GM19351 (cell line): ENCODE data around the gene BDKRB1.

ENCODE experiments used
- ATAC-seq: cut with Tn5 transposase; IDR thresholded peaks from one replicate; pipeline ENCODE4 v1.9.1; 2021; ENCODE audit warnings: mild to moderate bottlenecking, moderate library complexity; ENCODE audit not compliant: unreplicated experiment

The BDKRB1 gene

DNA sequence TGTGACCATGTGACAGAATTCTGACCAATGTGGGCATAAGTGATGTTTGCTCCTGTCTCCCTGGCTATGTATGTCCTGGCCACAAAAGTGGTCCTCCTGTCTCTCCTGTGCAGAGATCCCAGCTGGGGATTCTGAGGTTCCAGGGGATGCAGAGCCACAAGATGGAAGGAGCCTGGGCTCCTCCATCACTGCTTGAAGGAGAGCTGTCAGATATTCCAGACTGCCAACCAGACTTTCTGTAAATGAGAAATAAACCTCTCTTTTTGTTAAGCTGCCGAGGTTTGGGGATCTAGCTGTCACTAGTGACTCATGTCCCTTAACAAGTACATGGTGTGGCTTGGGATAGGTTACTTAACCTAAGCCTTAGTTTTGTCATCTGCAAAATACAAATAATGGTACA, 21.9 kb downstream of the BDKRB1 start:
- no peak for ATAC-seq

DNA sequence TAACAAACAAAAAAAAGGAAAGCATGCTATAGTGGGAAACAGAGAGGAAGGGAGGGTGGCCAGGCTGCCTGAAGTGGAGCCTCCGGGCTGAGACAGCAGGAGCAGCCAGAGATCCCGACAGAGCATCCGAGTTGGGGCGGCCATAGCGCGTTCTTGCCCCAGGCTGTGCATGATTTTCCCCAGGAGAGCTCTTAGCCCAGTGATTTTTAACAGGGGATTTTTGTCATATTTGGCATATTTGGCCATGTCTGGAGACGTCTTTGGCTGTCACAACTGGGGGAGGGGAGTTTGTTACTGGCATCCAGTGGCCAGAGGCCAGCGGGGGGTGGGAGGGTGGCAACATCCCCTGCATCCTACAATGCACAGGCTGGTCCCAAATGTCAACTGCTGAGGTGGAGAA, 23.6 kb downstream of the BDKRB1 start:
- ATAC-seq: no peak

- no peak for ATAC-seq
Measured at GRCh38 chr14:96280104-96280503, 24.1 kb downstream of the BDKRB1 start.

- ATAC-seq: no peak
Measured at GRCh38 chr14:96281486-96281885, 25.5 kb downstream of the BDKRB1 start.

DNA sequence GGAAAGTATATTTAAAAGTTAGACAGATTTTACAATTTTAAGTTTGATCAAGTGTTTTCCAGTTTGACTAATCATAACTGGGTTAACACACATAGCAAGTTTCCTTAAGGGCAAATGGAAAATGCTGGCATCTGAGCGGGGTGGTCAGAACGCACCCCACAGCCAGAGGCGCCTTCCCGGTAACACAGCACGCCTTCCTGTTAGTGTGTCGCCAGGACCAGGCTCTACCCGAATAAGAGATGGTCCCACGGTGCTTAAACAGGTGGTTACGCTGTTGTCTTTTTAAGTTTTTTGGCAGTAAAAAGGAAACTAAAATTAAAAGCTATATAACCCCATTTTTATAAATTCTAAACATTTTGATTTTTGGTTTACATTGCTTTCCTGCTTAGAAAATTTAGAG, 28.0 kb downstream of the BDKRB1 start:
- no peak for ATAC-seq

GRCh38 chr14:96284430-96284829, 28.4 kb downstream of the BDKRB1 start:
- ATAC-seq: no peak

- ATAC-seq: no peak
Measured at GRCh38 chr14:96285667-96286066, 29.7 kb downstream of the BDKRB1 start.

GRCh38 chr14:96286251-96286650, 30.2 kb downstream of the BDKRB1 start:
- no peak for ATAC-seq

DNA sequence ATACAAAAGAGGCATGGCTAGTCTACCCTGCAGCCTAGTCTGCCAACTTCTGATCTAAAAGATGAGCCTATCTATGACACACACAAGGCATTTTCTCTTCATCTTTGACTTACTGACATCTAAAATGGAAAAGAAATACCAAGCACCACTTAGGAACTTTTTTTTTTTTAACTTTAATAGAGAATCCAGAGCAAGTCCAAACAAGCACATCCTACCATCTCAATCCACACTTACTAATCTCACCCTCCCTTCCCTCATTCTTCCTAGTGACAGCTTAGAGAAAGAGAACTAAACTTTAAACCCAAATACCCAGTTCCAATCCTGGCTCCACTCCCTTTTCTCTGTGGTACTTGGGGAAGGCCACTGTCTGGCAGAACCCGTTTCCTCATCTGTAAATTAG, 31.8 kb downstream of the BDKRB1 start:
- ATAC-seq: no peak

GRCh38 chr14:96294246-96294645, 38.2 kb downstream of the BDKRB1 start:
- ATAC-seq: no peak

- no peak for ATAC-seq
Measured at GRCh38 chr14:96297000-96297399, 41.0 kb downstream of the BDKRB1 start.

DNA sequence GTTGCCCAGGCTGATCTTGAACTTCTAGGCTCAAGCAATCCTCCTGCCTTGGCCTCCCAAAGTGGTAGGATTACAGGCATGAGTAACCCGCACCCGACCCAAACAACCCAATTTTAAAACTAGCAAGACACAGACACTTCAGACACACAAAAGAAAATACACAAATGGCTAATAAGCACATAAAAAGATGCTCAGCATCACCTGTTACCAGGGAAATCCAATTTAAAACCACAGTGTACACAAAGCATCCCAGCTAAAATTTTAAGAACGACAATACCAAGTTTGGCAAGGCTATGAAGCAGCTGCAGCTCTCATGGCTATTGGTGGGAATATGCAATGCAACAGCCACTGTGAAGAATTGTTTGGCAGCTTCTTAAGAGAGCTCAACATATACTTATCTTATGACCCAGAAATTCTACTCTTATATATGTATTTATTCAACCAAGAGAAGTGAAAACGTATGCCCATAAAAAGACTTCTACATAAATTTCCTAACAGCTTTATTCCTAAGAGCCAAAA, 42.0 kb downstream of the BDKRB1 start:
- ATAC-seq: no peak

DNA sequence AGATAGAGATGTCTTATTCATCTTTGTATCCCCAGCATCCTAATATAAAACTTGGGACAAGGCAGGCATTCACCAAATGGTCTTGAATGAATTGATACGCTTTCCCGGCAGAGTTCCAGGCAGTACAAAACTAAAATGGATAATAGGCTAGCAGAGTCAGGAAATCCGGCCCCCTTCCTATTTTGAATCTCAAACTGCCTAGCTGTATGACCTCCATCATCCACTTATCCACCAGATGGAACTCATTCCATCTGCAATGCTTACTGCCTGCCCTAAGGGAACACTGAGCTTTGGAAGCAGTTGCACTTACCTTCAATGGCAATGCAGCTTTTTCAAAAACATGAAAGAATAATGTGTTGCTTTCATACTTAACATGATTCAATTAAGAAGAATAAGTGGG, 43.4 kb downstream of the BDKRB1 start:
- ATAC-seq: no peak

GRCh38 chr14:96303981-96304380, 48.0 kb downstream of the BDKRB1 start:
- ATAC-seq: no peak

DNA sequence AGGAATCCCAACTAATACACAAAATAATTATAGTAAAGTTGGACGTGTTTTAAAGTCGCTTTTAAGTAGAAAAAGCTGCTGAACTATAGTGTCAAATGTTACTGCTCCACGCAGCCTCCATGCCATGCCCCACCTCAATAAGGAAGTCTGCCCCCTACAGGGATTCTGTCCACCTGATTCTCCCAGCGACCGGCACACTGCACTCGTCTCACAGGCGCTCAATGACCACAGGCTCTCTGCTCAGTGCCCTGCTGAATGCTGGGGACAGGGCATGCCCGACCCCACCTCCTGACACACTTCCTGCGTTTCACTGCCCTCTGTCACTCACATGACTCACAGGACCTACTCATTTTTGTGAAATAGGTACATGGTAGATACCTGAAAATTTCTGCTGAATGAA, 48.9 kb downstream of the BDKRB1 start:
- ATAC-seq: no peak

DNA sequence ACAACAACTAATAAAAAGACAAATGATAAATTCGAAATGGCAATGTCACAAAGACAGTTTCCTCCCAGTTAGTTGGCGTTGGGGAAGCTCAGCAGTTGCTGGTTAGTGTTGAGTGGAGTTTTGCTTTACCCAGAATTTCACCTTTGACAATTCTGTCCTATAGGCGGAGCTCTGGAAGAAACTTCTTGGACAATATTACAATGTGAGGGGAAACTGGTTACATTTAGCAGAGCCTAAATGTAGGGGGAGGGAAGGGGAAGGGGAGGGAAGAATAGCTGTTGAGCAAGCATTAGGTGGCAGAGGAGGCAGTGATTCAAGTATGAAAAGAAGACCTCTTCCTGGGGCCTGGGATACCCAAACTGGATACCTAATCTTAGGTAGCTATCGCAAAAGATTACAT, 51.4 kb downstream of the BDKRB1 start:
- ATAC-seq: no peak

DNA sequence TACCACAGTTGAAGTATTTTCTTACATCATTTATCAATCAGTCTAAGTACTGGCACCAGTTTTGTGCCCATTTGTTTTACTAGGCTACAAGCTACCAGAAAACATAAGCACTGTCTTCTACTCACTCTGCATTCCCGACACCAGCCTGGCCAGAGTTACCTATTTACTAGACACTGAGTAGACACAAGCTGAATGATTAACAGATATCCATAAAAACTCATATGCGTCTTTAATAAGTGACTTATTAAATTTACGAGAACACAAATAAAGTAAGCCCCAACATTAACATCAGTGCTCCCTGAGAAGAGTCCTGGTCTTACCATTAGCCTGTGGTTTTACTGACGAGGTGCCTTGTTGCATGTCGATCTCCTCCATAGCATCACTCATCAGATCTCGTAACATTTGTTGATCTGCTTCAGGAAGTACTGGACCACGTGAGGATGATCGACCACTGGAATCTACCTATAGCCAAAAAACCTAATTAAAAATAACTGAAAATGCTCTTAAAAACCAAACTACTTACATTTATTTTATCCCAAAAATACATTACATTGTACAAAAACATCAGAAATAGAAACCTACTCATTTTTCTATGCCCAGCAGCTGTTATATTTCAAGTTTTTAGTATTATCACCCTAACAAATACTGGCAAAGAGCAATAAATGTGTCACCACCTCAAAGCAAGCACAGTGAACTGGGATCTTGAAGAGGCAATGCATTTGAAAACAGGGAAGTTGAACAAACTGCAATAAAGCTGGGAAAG, 53.3 kb downstream of the BDKRB1 start:
- ATAC-seq: no peak

DNA sequence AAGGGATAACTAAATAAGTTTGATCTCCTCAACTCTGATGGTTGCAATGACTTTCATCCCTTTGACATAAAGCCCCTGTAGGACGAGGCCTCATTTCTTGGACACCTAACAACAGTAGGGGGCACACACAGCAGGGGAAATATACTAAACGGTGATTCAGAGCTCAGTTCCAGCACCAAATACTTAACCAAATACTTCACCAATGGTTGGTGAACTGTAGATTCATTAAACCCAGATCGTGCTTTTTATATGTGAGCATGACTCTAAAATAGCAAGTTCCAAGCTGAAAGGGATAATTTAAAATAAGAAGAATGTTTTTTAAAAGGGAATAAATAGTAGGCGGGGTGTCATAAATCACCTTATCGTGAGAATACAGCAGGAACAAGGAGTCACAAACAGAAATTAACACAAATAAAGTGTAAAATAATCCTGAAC, 53.9 kb downstream of the BDKRB1 start:
- ATAC-seq: no peak

- no peak for ATAC-seq
Measured at GRCh38 chr14:96310906-96311305, 54.9 kb downstream of the BDKRB1 start.
